K562 (cell line): Measurements from ENCODE around the gene SMIM8. TPM values are rescaled to one million over a fixed set of nuclear protein-coding genes. Genes with fewer than 3 reads are reported as not detected.

ENCODE experiments used
- ATAC-seq: fragments of 200-7000 bp; cut with Tn5 transposase; 3 replicates; pipeline ENCODE4 v1.9.1; 2020; ENCODE audit warnings: moderate library complexity
- BruUV-seq: library from RNA; stranded (reverse); fragments of 400-500 nt; replicated peaks from 2 replicates; lab custom pipeline; 2021; lab: Mats Ljungman, UMichigan
- CTCF ChIA-PET: fragments of 300-600 bp; formaldehyde crosslinking; extraction: SDS; loops from one replicate; lab custom pipeline; 2021; ENCODE audit warnings: low intra/inter-chr PET ratio; lab: Yijun Ruan, JAX
- POLR2A ChIA-PET: fragments of 300-600, 350-650 bp; sonication (Branson Sonifier 250); formaldehyde crosslinking; extraction: SDS; loops from one replicate; lab custom pipeline; 2021; ENCODE audit warnings: antibody characterized with exemption, inconsistent platforms; lab: Yijun Ruan, JAX
- DNase-seq, 4 experiments: peaks; one replicate each; pipeline versions ENCODE4 v3.0.0 to v3.0.0-alpha.2; 2011 to 2018; ENCODE audit warnings: low spot score in 3 of 4, mixed read lengths in 3 of 4; ENCODE audit errors: extremely low read depth in 1 of 4
- FAIRE-seq: peaks from 2 replicates; lab custom pipeline; 2011; peaks lifted over from hg19 to GRCh38; lab: Jason Lieb, UNC
- H2AFZ ChIP-seq: 2 replicates; pipeline ENCODE4 v1.6.0; 2011; ENCODE audit warnings: low read depth, low read length, control low read depth, inconsistent platforms
- H3K27ac ChIP-seq: fragments of 200-600 bp; 3 replicates; pipeline ENCODE4 v1.8.0; 2011; ENCODE audit warnings: low read depth, mild to moderate bottlenecking, control low read depth, inconsistent platforms, low read length, moderate library complexity, mixed read lengths; ENCODE audit errors: extremely low read depth
- H3K27me3 ChIP-seq, 2 experiments: fragments of 300-600 bp in 1 of 2; 2 replicates in 1 of 2; 3 replicates in 1 of 2; pipeline versions ENCODE4 v1.6.0 to v1.8.0; 2011; ENCODE audit warnings: inconsistent platforms in 2 of 2, low read length in 2 of 2, mild to moderate bottlenecking in 1 of 2, mixed read lengths in 1 of 2, moderate library complexity in 1 of 2; ENCODE audit not compliant: control insufficient read depth in 2 of 2, insufficient read depth in 2 of 2
- H3K36me3 ChIP-seq: fragments of 300-600 bp; 3 replicates; pipeline ENCODE4 v1.8.0; 2011; ENCODE audit warnings: mild to moderate bottlenecking, low read length, inconsistent platforms; ENCODE audit not compliant: control insufficient read depth, insufficient read depth
- H3K4me1 ChIP-seq, 2 experiments: fragments of 200-600 bp in 1 of 2; replicated peaks in 1 of 2; 2 replicates in 1 of 2; 3 replicates in 1 of 2; pipeline versions ENCODE4 v1.5.1 to v1.8.0; 2011; ENCODE audit warnings: inconsistent platforms in 2 of 2, low read length in 2 of 2, mild to moderate bottlenecking in 1 of 2, mixed read lengths in 1 of 2, moderate library complexity in 1 of 2; ENCODE audit not compliant: control insufficient read depth in 2 of 2, insufficient read depth in 2 of 2
- H3K4me2 ChIP-seq: 2 replicates; pipeline ENCODE4 v1.6.1; 2011; ENCODE audit warnings: low read length, control low read depth, inconsistent platforms, mixed read lengths; ENCODE audit not compliant: insufficient read depth
- H3K4me3 ChIP-seq: fragments of 200-600 bp; sonication (generic), shearing (Covaris generic); 2 replicates; pipeline ENCODE4 v1.5.1; 2016; ENCODE audit warnings: control low read depth, inconsistent platforms
- H3K79me2 ChIP-seq: fragments of 200-600 bp; 3 replicates; pipeline ENCODE4 v1.8.0; 2011; ENCODE audit warnings: low read length, inconsistent platforms; ENCODE audit not compliant: control insufficient read depth, insufficient read depth
- H3K9ac ChIP-seq, 2 experiments: 2 replicates each; pipeline versions ENCODE4 v1.6.0 to v1.6.1; 2011; ENCODE audit warnings: low read depth in 2 of 2, low read length in 2 of 2, control low read depth in 1 of 2, inconsistent platforms in 1 of 2, mild to moderate bottlenecking in 1 of 2, mixed read lengths in 1 of 2; ENCODE audit not compliant: insufficient read depth in 1 of 2
- H3K9me1 ChIP-seq: one replicate; pipeline ENCODE4 v1.6.0; 2011; ENCODE audit warnings: inconsistent platforms, mild to moderate bottlenecking, low read length, moderate library complexity; ENCODE audit not compliant: control insufficient read depth, insufficient read depth
- H3K9me3 ChIP-seq: replicated peaks from 2 replicates; pipeline ENCODE4 v1.5.1; 2011; ENCODE audit warnings: low read depth, low read length, inconsistent platforms; ENCODE audit not compliant: control insufficient read depth, insufficient read depth
- H4K20me1 ChIP-seq: replicated peaks from 2 replicates; pipeline ENCODE4 v1.6.1; 2011; ENCODE audit warnings: low read length, inconsistent platforms, mixed read lengths; ENCODE audit not compliant: control insufficient read depth, insufficient read depth
- DNMT1 ChIP-seq: fragments of 450-650 bp; IDR thresholded peaks from 2 replicates; pipeline ENCODE4 v1.6.1; 2016; ENCODE audit warnings: antibody characterized with exemption, mild to moderate bottlenecking
- ERF ChIP-seq: fragments of 450-650 bp; formaldehyde crosslinking; IDR thresholded peaks from 2 replicates; pipeline ENCODE4 v1.4.0; 2020; ENCODE audit warnings: mild to moderate bottlenecking, mixed read lengths
- FOXK2 ChIP-seq, 2 experiments: fragments of 450-650 bp; IDR thresholded peaks in 1 of 2; conservative IDR thresholded peaks in 1 of 2; 2 replicates each; pipeline ENCODE4 v1.6.1; 2016; ENCODE audit warnings: low read depth in 2 of 2, mild to moderate bottlenecking in 1 of 2
- HES1 ChIP-seq: fragments of 450-650 bp; IDR thresholded peaks from 2 replicates; pipeline ENCODE4 v1.6.1; 2016; ENCODE audit warnings: low read depth, mild to moderate bottlenecking, moderate library complexity
- MTA1 ChIP-seq: fragments of 450-650 bp; IDR thresholded peaks from 2 replicates; pipeline ENCODE4 v1.6.1; 2017; ENCODE audit warnings: borderline replicate concordance
- RFX1 ChIP-seq: fragments of 450-650 bp; IDR thresholded peaks from 2 replicates; pipeline ENCODE4 v1.6.1; 2016; ENCODE audit warnings: mild to moderate bottlenecking, moderate library complexity
- ZBED1 ChIP-seq: IDR thresholded peaks from 2 replicates; pipeline ENCODE4 v1.6.1; 2014
- ZNF407 ChIP-seq: fragments of 450-650 bp; IDR thresholded peaks from 2 replicates; pipeline ENCODE4 v1.6.1; 2016; ENCODE audit warnings: low read depth
- WGBS: fragments of 100-300 bp; shearing (Covaris generic); methylation state at CpG from one replicate; pipeline ENCODE4 v1.1.6; 2016; ENCODE audit warnings: low coverage, mixed read lengths; ENCODE audit not compliant: insufficient coverage; ENCODE audit errors: missing lambda C conversion rate; 5-methylcytosine and 5-hydroxymethylcytosine counted together
- in situ Hi-C: fragments of 300-500 bp; cut with MboI; formaldehyde crosslinking; loops from 4 replicates; pipeline ENCODE4 v1.15.0; 2018; ENCODE audit warnings: inconsistent platforms, mixed read lengths
- intact Hi-C: fragments of 100-400 bp; cut with micrococcal nuclease; formaldehyde crosslinking; loops from 2 replicates; pipeline ENCODE4 v1.14.2; 2022
- polyA plus RNA-seq, 8 experiments: library from polyadenylated mRNA; depleted of rRNA in 4 of 8; stranded (reverse) in 5 of 8; unstranded in 3 of 8; fragments of >200 nt; fragmentation: Nextera tagmentation in 2 of 8; fragmentation: Illumina TruSeq in 1 of 8; extraction: Ambion mirVana in 2 of 8; extraction: Trizol in 1 of 8; gene quantifications; 2 replicates each; pipeline versions ENCODE4 v1.2.1 to v1.2.3, GENCODE V29; 2011 to 2014; ENCODE audit warnings: inconsistent platforms in 1 of 8, missing spikeins in 1 of 8
- total RNA-seq, 7 experiments: library from RNA; depleted of rRNA in 6 of 7; stranded (reverse); fragments of >200 nt in 6 of 7; fragmentation: Illumina TruSeq in 2 of 7; extraction: Trizol in 2 of 7; gene quantifications; 2 replicates each; pipeline versions ENCODE4 v1.2.1 to v1.2.3, GENCODE V29; 2011 to 2021; ENCODE audit warnings: low replicate concordance in 1 of 7

SMIM8 gene
- total and polyA plus RNA-seq, 9 of the 15 experiments (the other 6 are each of a cell fraction or from before 2014, with no cell fraction given) = 8.3 to 53.7 (median 15.1) TPM

GRCh38 chr6:87344731-87345130 lies 22.3 kb downstream of the SMIM8 start, which contains the start of gene C6orf163:
TSS of gene C6orf163 (plus strand) at chr6:87344813. CDS start at chr6:87345100, 287 bp downstream.
- in situ Hi-C loops (no loop called here), intact Hi-C loops (no loop called here)
- H3K4me3 ChIP-seq = no peak within 1 kb of the TSS
- H3K27ac ChIP-seq = no peak within 1 kb of the TSS
- ChIA-PET CTCF (no interaction called here), POLR2A (interaction anchor here (1.0 kb wide), 1 partner anchor 14 kb away, joined by 3 read pairs; no protein-coding TSS in a partner anchor)
- no peaks in the 10 kb centered on the region for H3K27me3 ChIP-seq
- no peak within 1 kb of the TSS for H3K4me2 ChIP-seq
- BruUV-seq = no TSS peak
- no peak within 1 kb of the TSS for H3K9ac ChIP-seq
- no peaks in the 10 kb centered on the region for H3K9me3 ChIP-seq
- H4K20me1 ChIP-seq = no peaks in the 10 kb centered on the region
- H3K4me1 ChIP-seq = peaks cover 0 to 7% of the 10 kb centered on the region in 2 experiments; a peak in 1 of 5 replicates
- no peak for ATAC-seq
- H3K79me2 ChIP-seq = peaks cover 3% of the 10 kb centered on the region; the same call in 2 of the 3 replicates
- TF ChIP-seq MTA1 = no peak
- peak; percentile 50 for TF ChIP-seq RFX1
- no peak within 1 kb of the TSS for H2AFZ ChIP-seq
- no peaks in the 10 kb centered on the region for H3K9me1 ChIP-seq
- H3K36me3 ChIP-seq = no peaks in the 10 kb centered on the region; the same call in 2 of the 3 replicates
- no peak for DNase-seq
- no peak for FAIRE-seq
- 28% methylated on average over 2 of the region's 2 CpGs for WGBS

- no peak for FAIRE-seq
- WGBS = 77% methylated on average over 3 of the region's 3 CpGs
- POLR2A ChIA-PET = interaction anchor here (1.0 kb wide), 1 partner anchor 41 kb away, joined by 3 read pairs; no protein-coding TSS in a partner anchor
- TF ChIP-seq ERF = no peak
- no peak for TF ChIP-seq FOXK2 (conservative IDR thresholded peaks at IDR 0.05 in 1 of 2, IDR thresholded peaks at IDR 0.05 in 1 of 2; ENCODE audit: low read depth in 2 of 2)
- no peak for TF ChIP-seq HES1
- no peak for TF ChIP-seq ZBED1
- TF ChIP-seq ZNF407 = no peak
- no peak for TF ChIP-seq DNMT1
Observed at GRCh38 chr6:87346700-87347099, 24.3 kb downstream of the SMIM8 start.

More at GRCh38 chr6:87346700-87347099, 24.3 kb downstream of the SMIM8 start:
- H3K79me2 ChIP-seq = no peaks in the 10 kb centered on the region; the same call in 2 of the 3 replicates
- no peaks in the 10 kb centered on the region; the same call in 2 of the 3 replicates for H3K36me3 ChIP-seq
- in situ Hi-C loops (no loop called here), intact Hi-C loops (no loop called here)
- H3K9me3 ChIP-seq = no peaks in the 10 kb centered on the region
- H3K27ac ChIP-seq = no peak overlapping the region
- no peaks in the 10 kb centered on the region for H3K27me3 ChIP-seq
- CTCF ChIA-PET = no interaction called here
- H3K4me1 ChIP-seq = no peaks in the 10 kb centered on the region
- no peak overlapping the region for H3K9ac ChIP-seq
- BruUV-seq = no TSS peak
- DNase-seq = no peak
- no peak overlapping the region for H3K4me3 ChIP-seq
- H3K9me1 ChIP-seq = no peaks in the 10 kb centered on the region
- H4K20me1 ChIP-seq = no peaks in the 10 kb centered on the region
- H2AFZ ChIP-seq = no peak overlapping the region
- no peak overlapping the region for H3K4me2 ChIP-seq
- ATAC-seq = no peak
